PC-9 (cell line): ENCODE measurements around the gene EML1. TPM values are rescaled to one million over a fixed set of nuclear protein-coding genes. Genes with fewer than 3 reads are reported as not detected.

Experiments used
- BruUV-seq: library from RNA; stranded (reverse); fragments of 400-500 nt; replicated peaks from 2 replicates; lab custom pipeline; 2021; lab: Mats Ljungman, UMichigan
- CTCF ChIA-PET: fragments of 300-600 bp; sonication (Branson Sonifier 250); formaldehyde crosslinking; loops from one replicate; lab custom pipeline; 2022; ENCODE audit warnings: antibody characterized with exemption; lab: Charles Lee
- POLR2A ChIA-PET: fragments of 300-600 bp; sonication (Branson Sonifier 250); formaldehyde crosslinking; loops from one replicate; lab custom pipeline; 2022; ENCODE audit warnings: antibody characterized with exemption; ENCODE audit not compliant: unreplicated experiment; lab: Charles Lee
- DNase-seq, 2 experiments: peaks; one replicate each; pipeline versions ENCODE4 v3.0.0 to v3.0.0-alpha.2; 2015 to 2022; ENCODE audit warnings: mixed read lengths in 1 of 2
- H2AFZ ChIP-seq: fragments of 200-600 bp; sonication (generic); 2 replicates; pipeline ENCODE4 v1.8.1; 2017; ENCODE audit warnings: antibody characterized with exemption
- H3F3A ChIP-seq: fragments of 200-600 bp; sonication (generic); 2 replicates; pipeline ENCODE4 v1.8.1; 2017; ENCODE audit warnings: antibody characterized with exemption, mild to moderate bottlenecking, low read depth; ENCODE audit not compliant: insufficient read depth
- H3K27ac ChIP-seq: fragments of 200-600 bp; sonication (generic); 2 replicates; pipeline ENCODE4 v1.6.1; 2016; ENCODE audit warnings: mixed run types
- H3K27me3 ChIP-seq: fragments of 200-600 bp; sonication (generic); 2 replicates; pipeline ENCODE4 v1.6.1; 2016; ENCODE audit warnings: low read depth, mixed run types; ENCODE audit not compliant: insufficient read depth
- H3K36me3 ChIP-seq: fragments of 200-600 bp; sonication (generic); 2 replicates; pipeline ENCODE4 v1.6.1; 2016; ENCODE audit warnings: low read depth, mixed run types
- H3K4me1 ChIP-seq: fragments of 200-600 bp; sonication (generic); replicated peaks from 2 replicates; pipeline ENCODE4 v1.6.1; 2016; ENCODE audit warnings: mixed run types; ENCODE audit not compliant: insufficient read depth
- H3K4me2 ChIP-seq: fragments of 200-600 bp; sonication (generic); 2 replicates; pipeline ENCODE4 v1.6.1; 2017; ENCODE audit warnings: mixed run types
- H3K4me3 ChIP-seq: fragments of 200-600 bp; sonication (generic); 2 replicates; pipeline ENCODE4 v1.6.1; 2016; ENCODE audit warnings: mixed run types
- H3K79me2 ChIP-seq: fragments of 200-600 bp; sonication (generic); 2 replicates; pipeline ENCODE4 v1.6.1; 2017; ENCODE audit warnings: low read depth, mixed run types
- H3K9me2 ChIP-seq: fragments of 200-600 bp; sonication (generic); 2 replicates; pipeline ENCODE4 v1.8.1; 2017; ENCODE audit warnings: mild to moderate bottlenecking; ENCODE audit not compliant: insufficient read depth
- H3K9me3 ChIP-seq: fragments of 200-600 bp; sonication (generic); 2 replicates; pipeline ENCODE4 v1.8.1; 2016; ENCODE audit warnings: low read depth; ENCODE audit not compliant: insufficient read depth
- H4K20me1 ChIP-seq: fragments of 200-600 bp; sonication (generic); 2 replicates; pipeline ENCODE4 v1.8.1; 2017; ENCODE audit not compliant: insufficient read depth
- EZH2 ChIP-seq: fragments of 200-600 bp; sonication (generic); IDR thresholded peaks from 2 replicates; pipeline ENCODE4 v1.8.0; 2017; ENCODE audit warnings: antibody characterized with exemption, low read depth
- intact Hi-C: fragments of 100-400 bp; cut with micrococcal nuclease; formaldehyde crosslinking; loops from one replicate; pipeline ENCODE4 v1.10.0; 2022; ENCODE audit not compliant: unreplicated experiment
- total RNA-seq: library from RNA; stranded (reverse); gene quantifications from 2 replicates; pipeline ENCODE4 v1.2.3, GENCODE V29; 2021
- TF ChIP-seq, protein P1 (sequence below): fragments of 200-600 bp; sonication (generic); conservative IDR thresholded peaks from 2 replicates; pipeline ENCODE4 v1.6.1; 2017; ENCODE audit warnings: mixed run types, antibody characterized with exemption, mild to moderate bottlenecking, moderate library complexity

The EML1 gene
- total RNA-seq, 1 experiment from 2014 or later: 1.8 TPM

DNA sequence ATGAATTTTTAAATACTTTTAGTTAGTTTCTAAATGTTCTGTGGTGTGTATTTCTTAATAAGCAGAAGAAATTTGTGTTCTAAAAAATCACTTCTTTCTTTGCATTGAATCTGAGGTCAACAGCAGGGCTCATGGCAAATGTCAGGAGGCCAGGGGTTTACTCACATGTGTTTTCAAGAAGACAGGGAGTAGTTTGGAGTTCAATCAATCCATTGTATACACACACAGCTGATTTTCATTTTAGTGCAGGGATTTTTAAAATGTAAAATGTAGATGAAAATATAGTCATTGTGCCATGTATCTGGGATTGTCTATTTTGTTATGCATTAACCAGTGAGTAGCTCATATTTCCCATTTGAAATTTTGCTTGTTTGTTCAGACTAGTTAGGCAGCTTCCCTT is 62.1 kb downstream of the EML1 start:
- Histone ChIP-seq H3K9me3 (no peaks in the 10 kb centered on the region), H3K4me3 (no peak overlapping the region), H3K4me1 (no peaks in the 10 kb centered on the region), H3K36me3 (no peaks in the 10 kb centered on the region), H3K79me2 (no peaks in the 10 kb centered on the region), H3K27ac (no peak overlapping the region), H3K9me2 (no peaks in the 10 kb centered on the region), H3K27me3 (no peaks in the 10 kb centered on the region), H4K20me1 (no peaks in the 10 kb centered on the region), H3F3A (no peaks in the 10 kb centered on the region), H3K4me2 (no peak overlapping the region), H2AFZ (no peak overlapping the region)
- intact Hi-C loops: no loop called here
- TF ChIP-seq, protein P1, sequence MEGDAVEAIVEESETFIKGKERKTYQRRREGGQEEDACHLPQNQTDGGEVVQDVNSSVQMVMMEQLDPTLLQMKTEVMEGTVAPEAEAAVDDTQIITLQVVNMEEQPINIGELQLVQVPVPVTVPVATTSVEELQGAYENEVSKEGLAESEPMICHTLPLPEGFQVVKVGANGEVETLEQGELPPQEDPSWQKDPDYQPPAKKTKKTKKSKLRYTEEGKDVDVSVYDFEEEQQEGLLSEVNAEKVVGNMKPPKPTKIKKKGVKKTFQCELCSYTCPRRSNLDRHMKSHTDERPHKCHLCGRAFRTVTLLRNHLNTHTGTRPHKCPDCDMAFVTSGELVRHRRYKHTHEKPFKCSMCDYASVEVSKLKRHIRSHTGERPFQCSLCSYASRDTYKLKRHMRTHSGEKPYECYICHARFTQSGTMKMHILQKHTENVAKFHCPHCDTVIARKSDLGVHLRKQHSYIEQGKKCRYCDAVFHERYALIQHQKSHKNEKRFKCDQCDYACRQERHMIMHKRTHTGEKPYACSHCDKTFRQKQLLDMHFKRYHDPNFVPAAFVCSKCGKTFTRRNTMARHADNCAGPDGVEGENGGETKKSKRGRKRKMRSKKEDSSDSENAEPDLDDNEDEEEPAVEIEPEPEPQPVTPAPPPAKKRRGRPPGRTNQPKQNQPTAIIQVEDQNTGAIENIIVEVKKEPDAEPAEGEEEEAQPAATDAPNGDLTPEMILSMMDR: no peak
- no peak for DNase-seq
- no TSS peak for BruUV-seq
- POLR2A ChIA-PET: no interaction called here
- CTCF ChIA-PET: no interaction called here

DNA sequence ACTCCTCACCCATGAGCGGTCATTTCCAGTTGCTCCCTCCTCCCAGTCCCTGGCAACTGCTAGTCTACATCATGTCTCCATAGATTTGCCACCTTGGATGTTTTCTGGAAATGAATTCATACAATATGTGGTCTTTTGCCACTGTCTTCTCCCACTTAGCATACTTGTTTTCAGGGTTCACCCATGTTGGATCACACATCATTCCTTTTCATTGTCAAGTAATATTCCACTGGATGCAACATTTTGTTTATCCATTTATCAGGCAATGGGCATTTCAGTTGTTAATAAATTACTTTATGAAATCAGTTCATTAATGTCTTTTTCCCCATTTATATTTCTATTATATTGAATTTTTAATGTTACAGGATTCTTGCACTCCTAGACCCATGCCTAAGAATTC is 64.3 kb downstream of the EML1 start:
- TF ChIP-seq EZH2: no peak
- TF ChIP-seq, protein P1: no peak
- POLR2A ChIA-PET: no interaction called here
- Histone ChIP-seq H3K4me2 (no peak overlapping the region), H3K4me3 (no peak overlapping the region), H3F3A (no peaks in the 10 kb centered on the region), H3K36me3 (no peaks in the 10 kb centered on the region), H4K20me1 (no peaks in the 10 kb centered on the region), H3K27ac (no peak overlapping the region), H2AFZ (no peak overlapping the region), H3K27me3 (no peaks in the 10 kb centered on the region), H3K79me2 (no peaks in the 10 kb centered on the region), H3K4me1 (no peaks in the 10 kb centered on the region), H3K9me2 (no peaks in the 10 kb centered on the region), H3K9me3 (no peaks in the 10 kb centered on the region)
- intact Hi-C loops: no loop called here
- BruUV-seq: no TSS peak
- no peak for DNase-seq
- CTCF ChIA-PET: no interaction called here

DNA sequence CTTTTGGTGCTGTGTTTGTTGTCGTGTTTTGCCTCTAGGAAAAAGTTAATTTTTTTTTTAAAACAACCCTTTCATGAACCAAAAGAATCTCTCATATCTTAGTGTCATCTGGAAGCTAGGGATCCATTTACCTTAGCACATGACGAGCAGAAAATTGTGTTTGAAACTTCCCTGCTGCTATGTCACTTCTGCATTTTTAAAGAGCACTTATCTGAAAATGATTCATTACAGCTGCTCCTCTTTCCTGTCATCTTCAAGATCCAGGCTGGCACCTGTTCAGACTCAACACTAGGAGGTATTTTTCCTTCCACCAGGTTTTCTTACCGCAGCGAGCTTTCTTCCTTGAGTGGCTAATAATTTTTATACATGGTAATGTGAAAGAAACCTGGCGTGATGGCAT is 67.0 kb downstream of the EML1 start:
- no peak for DNase-seq
- POLR2A ChIA-PET: no interaction called here

More for the DNA sequence above, 67.0 kb downstream of the EML1 start:
- H2AFZ ChIP-seq: no peak overlapping the region
- no peak overlapping the region for H3K27ac ChIP-seq
- H3K4me1 ChIP-seq: no peaks in the 10 kb centered on the region
- no peaks in the 10 kb centered on the region for H3K79me2 ChIP-seq
- no peak overlapping the region for H3K4me2 ChIP-seq
- no TSS peak for BruUV-seq
- no peaks in the 10 kb centered on the region for H4K20me1 ChIP-seq
- H3K9me3 ChIP-seq: no peaks in the 10 kb centered on the region
- no peak overlapping the region for H3K4me3 ChIP-seq
- no peaks in the 10 kb centered on the region for H3K36me3 ChIP-seq
- H3K9me2 ChIP-seq: no peaks in the 10 kb centered on the region
- intact Hi-C loops: no loop called here
- H3F3A ChIP-seq: no peaks in the 10 kb centered on the region
- no peak for TF ChIP-seq EZH2
- TF ChIP-seq, protein P1: no peak
- H3K27me3 ChIP-seq: no peaks in the 10 kb centered on the region
- CTCF ChIA-PET: no interaction called here
